A549 (cell line): ENCODE data around the gene TRPM2. TPM values are rescaled to one million over a fixed set of nuclear protein-coding genes. Genes with fewer than 3 reads are reported as not detected.

Experiments
- ATAC-seq, 2 experiments: fragments of 200-7000 bp in 1 of 2; fragments of >200 bp in 1 of 2; cut with Nextera tagmentation in 1 of 2; cut with Tn5 transposase in 1 of 2; 3 replicates each; pipeline versions ENCODE4 v1.8.0 to v1.9.1; 2018 to 2020; ENCODE audit warnings: mild to moderate bottlenecking in 1 of 2, moderate library complexity in 1 of 2
- CTCF ChIA-PET: fragments of 300-600 bp; sonication (Branson Sonifier 250); formaldehyde crosslinking; extraction: SDS; loops from one replicate; lab custom pipeline; 2021; ENCODE audit warnings: antibody characterized with exemption, inconsistent platforms; lab: Yijun Ruan, JAX
- POLR2A ChIA-PET: fragments of 350-600 bp; formaldehyde crosslinking; extraction: SDS; loops from one replicate; lab custom pipeline; 2021; ENCODE audit warnings: antibody characterized with exemption, inconsistent platforms; lab: Yijun Ruan, JAX
- DNase-seq, 2 experiments: peaks; one replicate each; pipeline versions ENCODE4 v3.0.0 to v3.0.0-alpha.2; 2011 to 2016; ENCODE audit warnings: low read depth in 1 of 2, low spot score in 1 of 2
- FAIRE-seq: peaks from 2 replicates; lab custom pipeline; 2011; peaks lifted over from hg19 to GRCh38; lab: Jason Lieb, UNC
- H3K27ac ChIP-seq, 2 experiments: fragments of >200 bp; sonication (Bioruptor Twin); formaldehyde crosslinking; 3 replicates each; pipeline ENCODE4 v1.5.1; 2016 to 2017
- H3K4me1 ChIP-seq: fragments of >200 bp; sonication (Bioruptor Twin); formaldehyde crosslinking; 3 replicates; pipeline ENCODE4 v1.6.1; 2016
- H3K4me2 ChIP-seq: fragments of >200 bp; sonication (Bioruptor Twin); formaldehyde crosslinking; 3 replicates; pipeline ENCODE4 v1.6.1; 2016
- H3K4me3 ChIP-seq: fragments of >200 bp; sonication (Bioruptor Twin); formaldehyde crosslinking; 3 replicates; pipeline ENCODE4 v1.5.1; 2016
- H3K9me3 ChIP-seq: fragments of >200 bp; sonication (Bioruptor Twin); formaldehyde crosslinking; 3 replicates; pipeline ENCODE4 v1.6.1; 2016
- BHLHE40 ChIP-seq: IDR thresholded peaks from 2 replicates; pipeline ENCODE4 v1.6.1; 2012; ENCODE audit warnings: low read depth, low read length, inconsistent platforms
- CBX2 ChIP-seq: fragments of 200-600 bp; sonication (generic); IDR thresholded peaks from 2 replicates; pipeline ENCODE4 v1.6.1; 2016; ENCODE audit warnings: low read depth, mild to moderate bottlenecking, borderline replicate concordance
- CEBPB ChIP-seq, 2 experiments: fragments of >200 bp in 1 of 2; sonication (Bioruptor Twin) in 1 of 2; formaldehyde crosslinking in 1 of 2; IDR thresholded peaks; 2 replicates each; pipeline ENCODE4 v1.6.1; 2012 to 2016
- CHD4 ChIP-seq: fragments of 200-600 bp; sonication (generic); IDR thresholded peaks from 2 replicates; pipeline ENCODE4 v1.6.1; 2016; ENCODE audit warnings: antibody characterized with exemption, mild to moderate bottlenecking, borderline replicate concordance
- CTCF ChIP-seq: fragments of >200 bp; sonication (Bioruptor Twin); formaldehyde crosslinking; IDR thresholded peaks from 3 replicates; pipeline ENCODE4 v1.5.1; 2016
- E2F6 ChIP-seq: IDR thresholded peaks from 2 replicates; pipeline ENCODE4 v1.6.1; 2012; ENCODE audit warnings: low read depth, borderline replicate concordance
- FOSL2 ChIP-seq, 2 experiments: fragments of 450-650 bp in 1 of 2; fragments of >200 bp in 1 of 2; sonication (Bioruptor Twin) in 1 of 2; formaldehyde crosslinking; IDR thresholded peaks; 2 replicates each; pipeline versions ENCODE4 v1.5.0 to v1.6.1; 2016 to 2020; ENCODE audit warnings: mild to moderate bottlenecking in 1 of 2, moderate library complexity in 1 of 2
- FOXS1 ChIP-seq: fragments of 250-450 bp; sonication (Bioruptor Pico); IDR thresholded peaks from 2 replicates; pipeline ENCODE4 v1.5.0; 2020; ENCODE audit warnings: mild to moderate bottlenecking, moderate library complexity
- GATA3 ChIP-seq: IDR thresholded peaks from 2 replicates; pipeline ENCODE4 v1.6.1; 2012; ENCODE audit warnings: borderline replicate concordance
- HDAC2 ChIP-seq: fragments of 200-600 bp; sonication (generic); IDR thresholded peaks from 2 replicates; pipeline ENCODE4 v1.6.1; 2016
- HES2 ChIP-seq: fragments of >200 bp; sonication (Bioruptor Twin); formaldehyde crosslinking; IDR thresholded peaks from 2 replicates; pipeline ENCODE4 v1.6.1; 2016
- HEYL ChIP-seq: fragments of 250-450 bp; sonication (Bioruptor Pico); IDR thresholded peaks from 2 replicates; pipeline ENCODE4 v1.8.0; 2021; ENCODE audit warnings: mild to moderate bottlenecking, moderate library complexity
- JUNB ChIP-seq: fragments of >200 bp; sonication (Bioruptor Twin); formaldehyde crosslinking; IDR thresholded peaks from 2 replicates; pipeline ENCODE4 v1.6.1; 2016
- MAZ ChIP-seq: fragments of 150-350 bp; IDR thresholded peaks from 2 replicates; pipeline ENCODE4 v1.6.1; 2014; ENCODE audit warnings: antibody characterized with exemption, low read depth, low read length, borderline replicate concordance
- MYC ChIP-seq: IDR thresholded peaks from 2 replicates; pipeline ENCODE4 v1.6.1; 2012; ENCODE audit warnings: mild to moderate bottlenecking, inconsistent platforms, low read length, improper control_type of control experiment, borderline replicate concordance
- NR3C1 ChIP-seq: fragments of >200 bp; sonication (Bioruptor Twin); formaldehyde crosslinking; IDR thresholded peaks from 3 replicates; pipeline ENCODE4 v1.6.1; 2017
- PHF8 ChIP-seq: fragments of 200-600 bp; sonication (generic); IDR thresholded peaks from 2 replicates; pipeline ENCODE4 v1.6.1; 2016; ENCODE audit warnings: low read depth, mild to moderate bottlenecking, antibody characterized with exemption, moderate library complexity, borderline replicate concordance
- RAD21 ChIP-seq, 2 experiments: fragments of >200 bp in 1 of 2; sonication (Bioruptor Twin) in 1 of 2; formaldehyde crosslinking in 1 of 2; IDR thresholded peaks in 1 of 2; conservative IDR thresholded peaks in 1 of 2; 2 replicates in 1 of 2; 3 replicates in 1 of 2; pipeline ENCODE4 v1.6.1; 2012 to 2018; ENCODE audit warnings: inconsistent platforms in 1 of 2
- RFX5 ChIP-seq: fragments of 450-650 bp; IDR thresholded peaks from 2 replicates; pipeline ENCODE4 v1.7.1; 2014; ENCODE audit warnings: antibody characterized with exemption, mild to moderate bottlenecking, moderate library complexity
- USF2 ChIP-seq: fragments of 450-650 bp; IDR thresholded peaks from 2 replicates; pipeline ENCODE4 v1.6.1; 2014; ENCODE audit warnings: antibody characterized with exemption
- ZC3H11A ChIP-seq: fragments of 450-650 bp; IDR thresholded peaks from 2 replicates; pipeline ENCODE4 v1.6.1; 2014; ENCODE audit warnings: antibody characterized with exemption, mild to moderate bottlenecking
- ZNF302 ChIP-seq: fragments of 250-450 bp; sonication (Bioruptor Pico); IDR thresholded peaks from 2 replicates; pipeline ENCODE4 v1.9.0; 2021; ENCODE audit warnings: inconsistent platforms, mild to moderate bottlenecking, moderate library complexity
- ZSCAN20 ChIP-seq: fragments of 250-450 bp; sonication (Bioruptor Pico); IDR thresholded peaks from 2 replicates; pipeline ENCODE4 v1.8.0; 2022; ENCODE audit warnings: mild to moderate bottlenecking, moderate library complexity
- WGBS: methylation state at CpG from one replicate; pipeline ENCODE4 v1.1.6; 2017; ENCODE audit errors: missing lambda C conversion rate; 5-methylcytosine and 5-hydroxymethylcytosine counted together
- polyA plus RNA-seq, 4 experiments: library from polyadenylated mRNA; depleted of rRNA in 3 of 4; stranded (reverse); fragments of >200 nt; fragmentation: RNase III in 1 of 4; extraction: RNeasy Plus Mini Kit Qiagen cat#74134 plus additional on column Dnase treatment in 1 of 4; gene quantifications; 2 replicates in 3 of 4; 3 replicates in 1 of 4; pipeline ENCODE4 v1.2.3, GENCODE V29; 2011 to 2017
- TF ChIP-seq, protein P1 (sequence below): fragments of 200-600 bp; sonication (generic); IDR thresholded peaks from 2 replicates; pipeline ENCODE4 v1.6.1; 2016; ENCODE audit warnings: antibody characterized with exemption, mild to moderate bottlenecking, moderate library complexity
- TF ChIP-seq, protein P2 (sequence below): IDR thresholded peaks from 2 replicates; pipeline ENCODE4 v1.6.1; 2012
- TF ChIP-seq, protein P3 (sequence below): fragments of 250-450 bp; sonication (Bioruptor Pico); IDR thresholded peaks from 2 replicates; pipeline ENCODE4 v1.5.0; 2020; ENCODE audit warnings: low read depth, mild to moderate bottlenecking, moderate library complexity

TRPM2 gene
- polyA plus RNA-seq, 2 of the 4 experiments (the other 2 are of a cell fraction): 3.2 to 5.5 TPM

DNA sequence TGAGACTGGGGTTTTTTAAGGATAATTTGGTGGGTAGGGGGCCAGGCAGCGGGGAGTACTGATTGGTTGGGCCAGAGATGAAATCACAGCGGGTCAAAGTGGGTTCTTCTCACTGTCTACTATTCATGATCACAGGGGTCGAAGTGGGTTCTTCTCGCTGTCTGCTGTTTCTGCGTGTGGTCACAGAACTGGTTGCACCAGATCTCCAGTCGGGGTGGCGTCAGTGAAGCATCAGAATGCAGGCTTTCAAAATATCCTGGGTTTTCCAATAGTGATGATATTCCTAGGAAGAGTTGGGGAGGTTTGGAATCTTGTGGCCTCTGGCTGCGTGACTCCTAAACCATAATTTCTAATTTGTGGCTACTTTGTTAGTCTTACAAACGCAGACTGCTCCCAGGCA is 45.1 kb downstream of the TRPM2 start:
- ATAC-seq (no peak), FAIRE-seq (no peak)
- Histone ChIP-seq H3K4me3 (no peak overlapping the region), H3K4me1 (no peaks in the 10 kb centered on the region), H3K9me3 (no peaks in the 10 kb centered on the region; the same call in 2 of the 3 replicates)
- WGBS: 71% methylated on average over 9 of the region's 9 CpGs
- POLR2A ChIA-PET: no interaction called here
- TF ChIP-seq CEBPB (IDR thresholded peaks at IDR 0.05) (no peak), ZC3H11A (no peak), MAZ (no peak), BHLHE40 (no peak), HEYL (CRISPR knock-in tag) (no peak), HDAC2 (no peak), NR3C1 (no peak), CBX2 (no peak), GATA3 (no peak), FOXS1 (CRISPR knock-in tag) (no peak), HES2 (no peak), USF2 (no peak)
- TF ChIP-seq, protein P1, sequence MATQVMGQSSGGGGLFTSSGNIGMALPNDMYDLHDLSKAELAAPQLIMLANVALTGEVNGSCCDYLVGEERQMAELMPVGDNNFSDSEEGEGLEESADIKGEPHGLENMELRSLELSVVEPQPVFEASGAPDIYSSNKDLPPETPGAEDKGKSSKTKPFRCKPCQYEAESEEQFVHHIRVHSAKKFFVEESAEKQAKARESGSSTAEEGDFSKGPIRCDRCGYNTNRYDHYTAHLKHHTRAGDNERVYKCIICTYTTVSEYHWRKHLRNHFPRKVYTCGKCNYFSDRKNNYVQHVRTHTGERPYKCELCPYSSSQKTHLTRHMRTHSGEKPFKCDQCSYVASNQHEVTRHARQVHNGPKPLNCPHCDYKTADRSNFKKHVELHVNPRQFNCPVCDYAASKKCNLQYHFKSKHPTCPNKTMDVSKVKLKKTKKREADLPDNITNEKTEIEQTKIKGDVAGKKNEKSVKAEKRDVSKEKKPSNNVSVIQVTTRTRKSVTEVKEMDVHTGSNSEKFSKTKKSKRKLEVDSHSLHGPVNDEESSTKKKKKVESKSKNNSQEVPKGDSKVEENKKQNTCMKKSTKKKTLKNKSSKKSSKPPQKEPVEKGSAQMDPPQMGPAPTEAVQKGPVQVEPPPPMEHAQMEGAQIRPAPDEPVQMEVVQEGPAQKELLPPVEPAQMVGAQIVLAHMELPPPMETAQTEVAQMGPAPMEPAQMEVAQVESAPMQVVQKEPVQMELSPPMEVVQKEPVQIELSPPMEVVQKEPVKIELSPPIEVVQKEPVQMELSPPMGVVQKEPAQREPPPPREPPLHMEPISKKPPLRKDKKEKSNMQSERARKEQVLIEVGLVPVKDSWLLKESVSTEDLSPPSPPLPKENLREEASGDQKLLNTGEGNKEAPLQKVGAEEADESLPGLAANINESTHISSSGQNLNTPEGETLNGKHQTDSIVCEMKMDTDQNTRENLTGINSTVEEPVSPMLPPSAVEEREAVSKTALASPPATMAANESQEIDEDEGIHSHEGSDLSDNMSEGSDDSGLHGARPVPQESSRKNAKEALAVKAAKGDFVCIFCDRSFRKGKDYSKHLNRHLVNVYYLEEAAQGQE: no peak
- TF ChIP-seq, protein P2, sequence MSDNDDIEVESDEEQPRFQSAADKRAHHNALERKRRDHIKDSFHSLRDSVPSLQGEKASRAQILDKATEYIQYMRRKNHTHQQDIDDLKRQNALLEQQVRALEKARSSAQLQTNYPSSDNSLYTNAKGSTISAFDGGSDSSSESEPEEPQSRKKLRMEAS: no peak
- TF ChIP-seq, protein P3, sequence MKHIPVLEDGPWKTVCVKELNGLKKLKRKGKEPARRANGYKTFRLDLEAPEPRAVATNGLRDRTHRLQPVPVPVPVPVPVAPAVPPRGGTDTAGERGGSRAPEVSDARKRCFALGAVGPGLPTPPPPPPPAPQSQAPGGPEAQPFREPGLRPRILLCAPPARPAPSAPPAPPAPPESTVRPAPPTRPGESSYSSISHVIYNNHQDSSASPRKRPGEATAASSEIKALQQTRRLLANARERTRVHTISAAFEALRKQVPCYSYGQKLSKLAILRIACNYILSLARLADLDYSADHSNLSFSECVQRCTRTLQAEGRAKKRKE (CRISPR knock-in tag): no peak
- TF ChIP-seq, all 56 proteins: peak for 0
- H3K27ac ChIP-seq: no peak overlapping the region
- no peak for DNase-seq
- CTCF ChIA-PET: no interaction called here
- H3K4me2 ChIP-seq: no peak overlapping the region

DNA sequence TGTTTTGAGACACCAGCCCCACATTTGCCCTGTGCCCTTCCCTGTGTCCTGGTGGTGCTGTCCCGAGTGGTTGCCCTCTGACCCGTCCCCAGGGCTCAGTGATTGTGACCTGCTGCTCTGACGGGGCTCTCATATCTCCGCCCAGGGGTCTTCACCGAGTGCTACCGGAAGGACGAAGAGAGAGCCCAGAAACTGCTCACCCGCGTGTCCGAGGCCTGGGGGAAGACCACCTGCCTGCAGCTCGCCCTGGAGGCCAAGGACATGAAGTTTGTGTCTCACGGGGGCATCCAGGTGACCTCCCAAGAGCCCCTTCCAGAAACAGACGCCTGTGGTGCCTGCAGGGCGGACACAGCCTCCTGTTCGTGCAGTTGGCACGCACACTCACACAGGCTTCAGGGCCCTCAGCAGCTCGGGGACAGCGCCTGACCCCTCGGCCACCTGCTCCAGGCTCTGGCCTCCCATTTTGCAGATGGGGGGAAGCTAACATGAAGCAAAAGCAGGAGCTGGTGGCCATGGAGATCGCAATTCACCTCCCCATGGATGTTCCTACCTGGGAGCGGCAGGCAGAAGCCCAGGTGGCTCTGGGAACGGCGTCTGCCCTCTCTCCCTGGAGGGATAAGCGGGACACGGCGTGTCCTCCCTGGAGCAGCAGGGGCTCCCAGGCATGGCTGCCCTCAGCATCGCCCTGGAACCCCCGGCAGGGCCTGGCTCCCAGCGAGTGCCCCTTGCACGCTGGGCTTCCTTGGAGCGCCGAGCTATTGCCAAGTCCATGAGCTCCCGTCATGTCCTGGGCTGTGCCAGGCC is 45.9 kb downstream of the TRPM2 start:
- no peak for FAIRE-seq
- Histone ChIP-seq H3K27ac (no peak overlapping the region), H3K4me3 (no peak overlapping the region), H3K4me2 (no peak overlapping the region), H3K4me1 (no peaks in the 10 kb centered on the region), H3K9me3 (no peaks in the 10 kb centered on the region; the same call in 2 of the 3 replicates)
- WGBS: 74% methylated on average over 7 of the region's 33 CpGs
- ChIA-PET POLR2A (no interaction called here), CTCF (no interaction called here)
- DNase-seq: no peak
- ATAC-seq: no peak
- TF ChIP-seq RAD21 (conservative IDR thresholded peaks at IDR 0.05 in 1 of 2, IDR thresholded peaks at IDR 0.05 in 1 of 2) (no peak), E2F6 (no peak), BHLHE40 (no peak), CHD4 (no peak), ZNF302 (CRISPR knock-in tag) (no peak), JUNB (no peak), ZSCAN20 (CRISPR knock-in tag) (no peak), CTCF (no peak), MAZ (no peak), RFX5 (no peak), HEYL (CRISPR knock-in tag) (no peak), NR3C1 (no peak), HES2 (no peak), PHF8 (no peak), MYC (no peak), FOSL2 (IDR thresholded peaks at IDR 0.05) (no peak), FOSL2 (CRISPR knock-in tag; IDR thresholded peaks at IDR 0.05) (no peak), CBX2 (no peak)
- TF ChIP-seq, protein P2: no peak
